Neural crest cell (in vitro differentiated cells): Measurements from ENCODE around the gene PIP5K1A. TPM values are rescaled to one million over a fixed set of nuclear protein-coding genes. Genes with fewer than 3 reads are reported as not detected.

ENCODE experiments used
- DNase-seq: peaks from one replicate; pipeline ENCODE4 v3.0.0; 2021; ENCODE audit warnings: low read depth, mixed read lengths, low spot score
- H3K27ac Mint-ChIP-seq: one replicate; pipeline ENCODE4 v1.8.0; 2021; ENCODE audit warnings: mild to moderate bottlenecking, mixed read lengths; ENCODE audit not compliant: unreplicated experiment
- H3K27me3 Mint-ChIP-seq: 2 replicates; pipeline ENCODE4 v1.8.0; 2021; ENCODE audit warnings: low read depth, mild to moderate bottlenecking, mixed read lengths
- H3K36me3 Mint-ChIP-seq: 2 replicates; pipeline ENCODE4 v1.8.0; 2021; ENCODE audit warnings: low read depth, mild to moderate bottlenecking, mixed read lengths
- H3K4me1 Mint-ChIP-seq: 2 replicates; pipeline ENCODE4 v1.8.0; 2021; ENCODE audit warnings: mixed read lengths
- H3K4me3 Mint-ChIP-seq: one replicate; pipeline ENCODE4 v1.8.0; 2021; ENCODE audit warnings: mild to moderate bottlenecking, mixed read lengths
- H3K9me3 Mint-ChIP-seq: 2 replicates; pipeline ENCODE4 v1.8.0; 2021; ENCODE audit warnings: mixed read lengths
- total RNA-seq: library from RNA; stranded (reverse); gene quantifications from 2 replicates; pipeline ENCODE4 v1.2.1, GENCODE V29; 2021
- TF ChIP-seq, protein P1 (sequence below): fragments of 200-600 bp; sonication (generic); conservative IDR thresholded peaks from 2 replicates; pipeline ENCODE4 v1.5.0; 2021; ENCODE audit warnings: antibody characterized with exemption, mild to moderate bottlenecking

PIP5K1A gene
- total RNA-seq, 1 donor from 2014 or later: 96.2 TPM

DNA sequence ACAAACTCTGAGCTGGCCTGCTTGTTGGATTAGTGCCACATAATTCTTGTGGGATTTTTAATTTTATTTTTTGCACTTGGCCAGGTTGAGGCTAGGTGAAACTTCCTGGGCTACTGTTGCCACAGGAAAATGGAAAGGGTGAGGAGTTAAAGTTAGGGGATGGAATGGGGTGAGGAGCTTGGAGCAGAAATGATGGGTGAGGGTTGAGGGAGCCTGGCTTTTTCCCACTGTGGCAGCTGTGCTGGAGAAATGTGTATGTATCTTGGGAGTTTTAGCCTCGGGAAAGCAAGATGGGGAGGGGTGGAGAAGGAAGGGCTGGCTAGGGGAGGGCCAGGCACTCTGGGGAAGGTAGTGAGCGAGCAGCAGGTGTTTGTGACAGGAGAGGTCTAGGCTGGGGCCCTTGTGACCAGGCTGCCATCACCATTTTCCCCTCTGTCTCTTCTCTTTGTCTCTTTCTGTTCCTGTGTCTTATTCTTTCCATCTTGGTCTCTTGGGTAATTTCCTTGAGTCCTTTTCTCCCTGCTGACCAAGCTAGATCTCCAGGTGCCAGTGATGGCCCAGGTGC lies 85.7 kb downstream of the PIP5K1A start:
- TF ChIP-seq, protein P1, sequence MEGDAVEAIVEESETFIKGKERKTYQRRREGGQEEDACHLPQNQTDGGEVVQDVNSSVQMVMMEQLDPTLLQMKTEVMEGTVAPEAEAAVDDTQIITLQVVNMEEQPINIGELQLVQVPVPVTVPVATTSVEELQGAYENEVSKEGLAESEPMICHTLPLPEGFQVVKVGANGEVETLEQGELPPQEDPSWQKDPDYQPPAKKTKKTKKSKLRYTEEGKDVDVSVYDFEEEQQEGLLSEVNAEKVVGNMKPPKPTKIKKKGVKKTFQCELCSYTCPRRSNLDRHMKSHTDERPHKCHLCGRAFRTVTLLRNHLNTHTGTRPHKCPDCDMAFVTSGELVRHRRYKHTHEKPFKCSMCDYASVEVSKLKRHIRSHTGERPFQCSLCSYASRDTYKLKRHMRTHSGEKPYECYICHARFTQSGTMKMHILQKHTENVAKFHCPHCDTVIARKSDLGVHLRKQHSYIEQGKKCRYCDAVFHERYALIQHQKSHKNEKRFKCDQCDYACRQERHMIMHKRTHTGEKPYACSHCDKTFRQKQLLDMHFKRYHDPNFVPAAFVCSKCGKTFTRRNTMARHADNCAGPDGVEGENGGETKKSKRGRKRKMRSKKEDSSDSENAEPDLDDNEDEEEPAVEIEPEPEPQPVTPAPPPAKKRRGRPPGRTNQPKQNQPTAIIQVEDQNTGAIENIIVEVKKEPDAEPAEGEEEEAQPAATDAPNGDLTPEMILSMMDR: no peak
- Mint-ChIP-seq H3K27ac (peak overlapping the region; percentile 48), H3K4me3 (peak overlapping the region; percentile 100)

DNA sequence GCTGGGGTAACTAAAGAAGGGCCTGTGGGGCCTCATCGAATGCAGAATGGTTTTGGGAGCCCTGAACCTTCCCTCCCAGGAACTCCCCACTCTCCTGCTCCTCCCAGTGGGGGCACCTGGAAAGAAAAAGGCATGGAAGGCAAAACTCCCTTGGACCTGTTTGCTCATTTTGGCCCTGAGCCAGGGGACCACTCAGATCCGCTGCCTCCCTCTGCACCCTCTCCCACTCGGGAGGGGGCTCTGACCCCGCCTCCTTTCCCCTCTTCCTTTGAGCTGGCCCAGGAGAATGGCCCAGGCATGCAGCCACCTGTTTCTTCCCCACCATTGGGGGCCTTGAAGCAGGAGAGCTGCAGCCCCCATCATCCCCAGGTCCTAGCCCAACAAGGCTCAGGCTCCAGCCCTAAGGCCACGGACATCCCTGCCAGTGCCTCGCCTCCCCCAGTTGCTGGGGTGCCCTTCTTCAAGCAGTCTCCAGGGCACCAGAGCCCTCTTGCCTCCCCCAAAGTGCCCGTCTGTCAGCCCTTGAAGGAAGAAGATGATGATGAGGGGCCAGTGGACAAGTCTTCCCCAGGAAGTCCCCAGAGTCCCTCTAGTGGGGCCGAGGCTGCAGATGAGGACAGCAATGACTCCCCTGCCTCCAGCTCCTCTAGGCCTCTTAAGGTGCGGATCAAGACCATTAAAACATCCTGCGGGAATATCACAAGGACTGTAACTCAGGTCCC lies 88.4 kb downstream of the PIP5K1A start:
- Mint-ChIP-seq H3K4me3 (peak overlapping the region; percentile 68), H3K4me1 (peaks cover 21% of the 10 kb centered on the region), H3K27me3 (peaks cover 3% of the 10 kb centered on the region), H3K9me3 (no peaks in the 10 kb centered on the region), H3K36me3 (peaks cover 5% of the 10 kb centered on the region), H3K27ac (no peak overlapping the region)
- DNase-seq: no peak
- TF ChIP-seq, protein P1: no peak

More for the DNA sequence above, 85.7 kb downstream of the PIP5K1A start:
- no peak for DNase-seq
- H3K27me3 Mint-ChIP-seq: peaks cover 4% of the 10 kb centered on the region
- H3K4me1 Mint-ChIP-seq: peaks cover 26% of the 10 kb centered on the region
- H3K9me3 Mint-ChIP-seq: no peaks in the 10 kb centered on the region
- peaks cover 5% of the 10 kb centered on the region for H3K36me3 Mint-ChIP-seq

DNA sequence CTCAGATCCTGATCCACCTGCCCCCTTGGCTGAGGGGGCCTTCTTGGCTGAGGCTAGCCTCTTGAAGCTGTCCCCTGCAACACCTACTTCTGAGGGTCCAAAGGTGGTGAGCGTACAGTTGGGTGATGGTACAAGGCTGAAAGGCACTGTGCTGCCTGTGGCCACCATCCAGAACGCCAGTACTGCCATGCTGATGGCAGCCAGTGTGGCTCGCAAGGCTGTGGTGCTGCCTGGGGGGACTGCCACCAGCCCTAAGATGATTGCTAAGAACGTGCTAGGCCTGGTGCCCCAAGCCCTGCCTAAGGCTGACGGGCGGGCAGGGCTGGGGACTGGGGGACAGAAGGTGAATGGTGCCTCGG lies 89.0 kb downstream of the PIP5K1A start:
- Mint-ChIP-seq H3K9me3 (no peaks in the 10 kb centered on the region), H3K4me1 (peaks cover 17% of the 10 kb centered on the region), H3K4me3 (peak overlapping the region; percentile 68), H3K27me3 (no peaks in the 10 kb centered on the region), H3K36me3 (peaks cover 5% of the 10 kb centered on the region), H3K27ac (no peak overlapping the region)
- TF ChIP-seq, protein P1: no peak
- no peak for DNase-seq

DNA sequence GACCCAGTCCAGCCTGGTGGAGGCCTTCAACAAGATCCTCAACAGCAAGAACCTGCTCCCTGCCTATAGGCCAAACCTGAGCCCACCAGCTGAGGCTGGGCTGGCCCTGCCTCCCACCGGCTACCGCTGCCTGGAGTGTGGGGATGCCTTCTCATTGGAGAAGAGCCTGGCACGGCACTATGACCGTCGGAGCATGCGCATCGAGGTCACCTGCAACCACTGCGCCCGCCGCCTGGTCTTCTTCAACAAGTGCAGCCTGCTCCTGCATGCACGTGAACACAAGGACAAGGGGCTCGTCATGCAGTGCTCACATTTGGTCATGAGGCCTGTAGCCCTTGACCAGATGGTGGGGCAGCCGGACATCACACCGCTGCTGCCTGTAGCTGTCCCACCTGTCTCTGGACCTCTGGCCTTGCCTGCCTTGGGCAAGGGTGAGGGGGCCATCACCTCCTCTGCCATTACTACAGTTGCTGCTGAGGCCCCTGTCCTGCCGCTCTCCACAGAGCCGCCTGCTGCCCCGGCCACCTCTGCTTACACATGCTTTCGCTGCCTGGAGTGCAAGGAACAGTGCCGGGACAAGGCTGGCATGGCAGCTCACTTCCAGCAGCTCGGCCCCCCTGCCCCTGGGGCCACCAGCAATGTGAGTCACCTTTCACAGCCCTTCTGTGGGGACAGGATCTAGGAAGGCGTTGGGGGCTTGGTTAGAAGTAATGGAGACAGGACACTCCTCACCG lies 89.6 kb downstream of the PIP5K1A start:
- DNase-seq: no peak
- Mint-ChIP-seq H3K27ac (no peak overlapping the region), H3K27me3 (no peaks in the 10 kb centered on the region), H3K36me3 (peaks cover 10% of the 10 kb centered on the region), H3K9me3 (no peaks in the 10 kb centered on the region), H3K4me3 (peak overlapping the region; percentile 70), H3K4me1 (peaks cover 16% of the 10 kb centered on the region)
- TF ChIP-seq, protein P1: no peak

DNA sequence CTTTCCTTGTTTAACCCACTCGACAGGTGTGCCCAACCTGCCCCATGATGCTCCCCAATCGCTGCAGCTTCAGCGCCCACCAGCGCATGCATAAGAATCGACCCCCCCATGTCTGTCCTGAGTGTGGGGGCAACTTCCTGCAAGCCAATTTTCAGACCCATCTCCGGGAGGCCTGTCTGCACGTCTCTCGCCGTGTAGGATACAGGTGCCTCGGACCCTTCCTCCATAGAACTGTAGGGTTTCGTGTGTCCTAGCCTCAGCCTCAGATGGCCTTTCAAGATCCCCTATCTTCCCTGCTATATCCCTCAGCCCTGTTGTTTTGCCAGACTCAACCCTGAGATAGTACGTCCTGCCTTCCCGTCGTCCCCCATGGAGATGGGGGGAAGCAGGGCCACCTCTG lies 90.2 kb downstream of the PIP5K1A start:
- Mint-ChIP-seq H3K9me3 (no peaks in the 10 kb centered on the region), H3K4me1 (peaks cover 11% of the 10 kb centered on the region), H3K4me3 (peak overlapping the region; percentile 70), H3K36me3 (peaks cover 10% of the 10 kb centered on the region), H3K27ac (no peak overlapping the region), H3K27me3 (no peaks in the 10 kb centered on the region)
- no peak for DNase-seq
- TF ChIP-seq, protein P1: no peak
